Measurements from ENCODE around the gene PHF19. TPM values are rescaled to one million over a fixed set of nuclear protein-coding genes. Genes with fewer than 3 reads are reported as not detected.

PHF19 gene
- polyA plus RNA-seq, 2 of the 4 experiments (the other 2 are of a cell fraction) = 50.7 to 102 TPM

- TF ChIP-seq GATA3 (IDR thresholded peaks at IDR 0.05; ENCODE audit: borderline replicate concordance) (no peak), RCOR1 (IDR thresholded peaks at IDR 0.05; ENCODE audit: low read depth, low read length) (no peak), ZFP36 (IDR thresholded peaks at IDR 0.05; ENCODE audit: borderline replicate concordance, partially characterized antibody) (no peak), SREBF2 (IDR thresholded peaks at IDR 0.05) (no peak)
These were observed 46.8 kb upstream of the PHF19 start (continued) for GRCh38 chr9:120923620-120924328.

- no peak overlapping the region for H3K27ac ChIP-seq
- 60% methylated on average over 7 of the region's 7 CpGs for WGBS (ENCODE audit: missing lambda C conversion rate)
- no peak for TF ChIP-seq TFCP2L1 (CRISPR knock-in tag; IDR thresholded peaks at IDR 0.05)
- TF ChIP-seq RCOR1 (IDR thresholded peaks at IDR 0.05; ENCODE audit: low read depth, low read length) = no peak
- TF ChIP-seq RARB (CRISPR knock-in tag; IDR thresholded peaks at IDR 0.05) = no peak
- TF ChIP-seq ZFP36 (IDR thresholded peaks at IDR 0.05; ENCODE audit: borderline replicate concordance, partially characterized antibody) = no peak
- no peak for TF ChIP-seq BHLHE40 (IDR thresholded peaks at IDR 0.05; ENCODE audit: low read depth, low read length)
- TF ChIP-seq RNF2 (IDR thresholded peaks at IDR 0.05; ENCODE audit: borderline replicate concordance, low read depth) = no peak
- TF ChIP-seq CTCF (IDR thresholded peaks at IDR 0.05) = no peak
- no peak for TF ChIP-seq JUN (IDR thresholded peaks at IDR 0.05)
- no peak for TF ChIP-seq HOXB5 (CRISPR knock-in tag; IDR thresholded peaks at IDR 0.05)
- no peak for TF ChIP-seq NPAS2 (CRISPR knock-in tag; IDR thresholded peaks at IDR 0.05; ENCODE audit: borderline replicate concordance)
- ChIA-PET CTCF (interaction anchor here (1.6 to 10.4 kb wide), 2 partner anchors 14 to 44 kb away, joined by 3 to 66 read pairs; no protein-coding TSS in a partner anchor), POLR2A (no interaction called here)
- peaks cover 19% of the 10 kb centered on the region for H3K4me1 ChIP-seq
- ATAC-seq (no peak), DNase-seq (ENCODE audit: low read depth in 1 of 2, low spot score in 1 of 2) (no peak), FAIRE-seq (no peak)
- no peak overlapping the region for H3K4me2 ChIP-seq
- no peaks in the 10 kb centered on the region for H3K9me3 ChIP-seq
- H3K4me3 ChIP-seq = no peak overlapping the region
These were observed 45.6 kb upstream of the PHF19 start for GRCh38 chr9:120922404-120923195.

GRCh38 chr9:120921661-120922181, 44.7 kb upstream of the PHF19 start:
- H3K4me2 ChIP-seq = no peak overlapping the region
- H3K27ac ChIP-seq = no peak overlapping the region
- ChIA-PET POLR2A (interaction anchor here (0.6 kb wide), 1 partner anchor 65 kb away, joined by 10 read pairs; no protein-coding TSS in a partner anchor), CTCF (interaction anchor here (1.2 to 10.4 kb wide), 2 partner anchors 15 to 40 kb away, joined by 4 to 66 read pairs; no protein-coding TSS in a partner anchor)
- FAIRE-seq (no peak), ATAC-seq (no peak), DNase-seq (ENCODE audit: low read depth in 1 of 2, low spot score in 1 of 2) (no peak)
- no peaks in the 10 kb centered on the region for H3K9me3 ChIP-seq
- H3K4me3 ChIP-seq = no peak overlapping the region
- WGBS (ENCODE audit: missing lambda C conversion rate) = 73% methylated on average over 8 of the region's 8 CpGs
- TF ChIP-seq CTCF (IDR thresholded peaks at IDR 0.05) = no peak
- H3K4me1 ChIP-seq = peaks cover 15% of the 10 kb centered on the region

DNA sequence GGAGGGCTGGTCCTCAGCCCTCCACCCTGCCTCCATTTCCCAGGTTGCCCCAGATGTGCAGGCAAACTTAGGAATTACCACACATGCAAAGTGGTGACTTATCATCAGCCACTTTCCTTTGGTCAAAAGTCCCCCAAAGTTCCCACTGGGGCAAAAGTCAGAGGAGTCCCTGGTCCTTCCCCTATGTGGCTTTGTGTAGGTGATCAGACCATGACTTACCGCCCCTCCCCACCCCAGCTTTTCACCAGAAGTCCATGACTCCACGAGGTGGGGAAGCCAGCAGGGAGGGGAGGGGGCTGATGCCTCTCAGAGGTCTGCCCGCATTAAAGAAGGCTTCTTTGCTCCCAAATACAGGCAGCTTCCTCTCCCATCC, 43.8 kb upstream of the PHF19 start:
- CTCF ChIA-PET = interaction anchor here (1.2 to 10.4 kb wide), 2 partner anchors 16 to 41 kb away, joined by 4 to 66 read pairs; no protein-coding TSS in a partner anchor
- FAIRE-seq (no peak), ATAC-seq (no peak), DNase-seq (ENCODE audit: low read depth in 1 of 2, low spot score in 1 of 2) (no peak)
- Histone ChIP-seq H3K4me3 (no peak overlapping the region), H3K4me2 (no peak overlapping the region), H3K4me1 (peaks cover 6% of the 10 kb centered on the region), H3K9me3 (no peaks in the 10 kb centered on the region), H3K27ac (no peak overlapping the region)
- POLR2A ChIA-PET = interaction anchor here (1.8 kb wide), 1 partner anchor 8 kb away, joined by 7 read pairs; no protein-coding TSS in a partner anchor
- 100% methylated on average over 1 of the region's 3 CpGs for WGBS (ENCODE audit: missing lambda C conversion rate)
- TF ChIP-seq E2F6 (IDR thresholded peaks at IDR 0.05; ENCODE audit: borderline replicate concordance, low read depth) (no peak), CBX8 (IDR thresholded peaks at IDR 0.05) (no peak), TFCP2L1 (CRISPR knock-in tag; IDR thresholded peaks at IDR 0.05) (no peak), ESRRA (IDR thresholded peaks at IDR 0.05; ENCODE audit: borderline replicate concordance, low read length) (no peak), NFE2L2 (conservative IDR thresholded peaks at IDR 0.05; ENCODE audit: low read length) (no peak), RNF2 (IDR thresholded peaks at IDR 0.05; ENCODE audit: borderline replicate concordance, low read depth) (no peak), HOXB5 (CRISPR knock-in tag; IDR thresholded peaks at IDR 0.05) (no peak)
- TF ChIP-seq, protein P1, sequence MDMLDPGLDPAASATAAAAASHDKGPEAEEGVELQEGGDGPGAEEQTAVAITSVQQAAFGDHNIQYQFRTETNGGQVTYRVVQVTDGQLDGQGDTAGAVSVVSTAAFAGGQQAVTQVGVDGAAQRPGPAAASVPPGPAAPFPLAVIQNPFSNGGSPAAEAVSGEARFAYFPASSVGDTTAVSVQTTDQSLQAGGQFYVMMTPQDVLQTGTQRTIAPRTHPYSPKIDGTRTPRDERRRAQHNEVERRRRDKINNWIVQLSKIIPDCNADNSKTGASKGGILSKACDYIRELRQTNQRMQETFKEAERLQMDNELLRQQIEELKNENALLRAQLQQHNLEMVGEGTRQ (IDR thresholded peaks at IDR 0.05) = no peak
- TF ChIP-seq, protein P2, sequence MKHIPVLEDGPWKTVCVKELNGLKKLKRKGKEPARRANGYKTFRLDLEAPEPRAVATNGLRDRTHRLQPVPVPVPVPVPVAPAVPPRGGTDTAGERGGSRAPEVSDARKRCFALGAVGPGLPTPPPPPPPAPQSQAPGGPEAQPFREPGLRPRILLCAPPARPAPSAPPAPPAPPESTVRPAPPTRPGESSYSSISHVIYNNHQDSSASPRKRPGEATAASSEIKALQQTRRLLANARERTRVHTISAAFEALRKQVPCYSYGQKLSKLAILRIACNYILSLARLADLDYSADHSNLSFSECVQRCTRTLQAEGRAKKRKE (CRISPR knock-in tag; IDR thresholded peaks at IDR 0.05; ENCODE audit: low read depth) = no peak
- TF ChIP-seq, protein P3, sequence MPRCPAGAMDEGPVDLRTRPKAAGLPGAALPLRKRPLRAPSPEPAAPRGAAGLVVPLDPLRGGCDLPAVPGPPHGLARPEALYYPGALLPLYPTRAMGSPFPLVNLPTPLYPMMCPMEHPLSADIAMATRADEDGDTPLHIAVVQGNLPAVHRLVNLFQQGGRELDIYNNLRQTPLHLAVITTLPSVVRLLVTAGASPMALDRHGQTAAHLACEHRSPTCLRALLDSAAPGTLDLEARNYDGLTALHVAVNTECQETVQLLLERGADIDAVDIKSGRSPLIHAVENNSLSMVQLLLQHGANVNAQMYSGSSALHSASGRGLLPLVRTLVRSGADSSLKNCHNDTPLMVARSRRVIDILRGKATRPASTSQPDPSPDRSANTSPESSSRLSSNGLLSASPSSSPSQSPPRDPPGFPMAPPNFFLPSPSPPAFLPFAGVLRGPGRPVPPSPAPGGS (IDR thresholded peaks at IDR 0.05) = no peak
